Stimulated activated CD4-positive, alpha-beta T cell treated with anti-CD3 and anti-CD28 coated beads, Interleukin-15, amount 100 ng/mL, for 24 hours (primary cell): Measurements from ENCODE around the gene SLC7A7.
"Not testable (repeated sequence)": the region's sequence is repeated elsewhere in the genome, so short reads cannot be mapped to it uniquely, and the experiment has no call there.

Experiments used
- DNase-seq: peaks from one replicate; pipeline ENCODE4 v3.0.0-alpha.2; 2020

SLC7A7 gene

GRCh38 chr14:22843123-22843925, 28.1 kb upstream of the SLC7A7 start:
- no peak for DNase-seq

- DNase-seq: no peak
These were observed 27.2 kb upstream of the SLC7A7 start for GRCh38 chr14:22842211-22843122.

- no peak for DNase-seq
These were observed 26.5 kb upstream of the SLC7A7 start for GRCh38 chr14:22841769-22842168.

- DNase-seq: no peak
These were observed 26.1 kb upstream of the SLC7A7 start for GRCh38 chr14:22841311-22841710.

GRCh38 chr14:22839159-22839779, 24.0 kb upstream of the SLC7A7 start:
- DNase-seq: no peak

- DNase-seq: no peak
These were observed 23.4 kb upstream of the SLC7A7 start for GRCh38 chr14:22838631-22839041.

GRCh38 chr14:22837750-22838538, 22.7 kb upstream of the SLC7A7 start:
- no peak for DNase-seq

- peak; percentile 45 for DNase-seq
These were observed 22.0 kb upstream of the SLC7A7 start for GRCh38 chr14:22837114-22837749.

- no peak for DNase-seq
These were observed 21.3 kb upstream of the SLC7A7 start, which contains the start of gene MMP14 for GRCh38 chr14:22836301-22837113. MMP14 (plus strand) TSS chr14:22836585; CDS start chr14:22836818, 233 bp downstream.

- no peak for DNase-seq
These were observed 20.3 kb upstream of the SLC7A7 start for GRCh38 chr14:22835505-22835904.

- no peak for DNase-seq
These were observed 15.3 kb upstream of the SLC7A7 start for GRCh38 chr14:22830443-22831010.

- DNase-seq: peak; percentile 93
These were observed 14.6 kb upstream of the SLC7A7 start, which contains the start of gene MRPL52 for GRCh38 chr14:22829661-22830442. MRPL52 (plus strand) TSS chr14:22829887; CDS start chr14:22829913, 26 bp downstream.

- not testable (repeated sequence) for DNase-seq
These were observed 13.9 kb upstream of the SLC7A7 start for GRCh38 chr14:22829076-22829660.

- peak; percentile 30 for DNase-seq
These were observed 9.6 kb upstream of the SLC7A7 start for GRCh38 chr14:22824711-22825359.

- peak; percentile 78 for DNase-seq
These were observed 7.4 kb upstream of the SLC7A7 start for GRCh38 chr14:22822571-22823098.

GRCh38 chr14:22822016-22822570, 6.9 kb upstream of the SLC7A7 start:
- no peak for DNase-seq

GRCh38 chr14:22821193-22822015, 6.2 kb upstream of the SLC7A7 start:
- DNase-seq: no peak
